SK-N-MC (cell line): ENCODE measurements around the gene STK31.

Experiments used
- EZH2 ChIP-seq: fragments of 200-600 bp; sonication (generic); IDR thresholded peaks from one replicate; pipeline ENCODE4 v1.6.1; 2017; ENCODE audit warnings: antibody characterized with exemption
- FOXP2 ChIP-seq: optimal IDR thresholded peaks from 2 replicates; pipeline ENCODE3; 2011; ENCODE audit warnings: mild to moderate bottlenecking, moderate library complexity; ENCODE audit not compliant: insufficient read depth; ENCODE audit errors: extremely low read length, control extremely low read depth
- POLR2AphosphoS5 ChIP-seq: IDR thresholded peaks from 2 replicates; pipeline ENCODE4 v1.6.1; 2012; ENCODE audit warnings: mild to moderate bottlenecking, low read depth, low read length, borderline replicate concordance

- TF ChIP-seq POLR2AphosphoS5 = no peak
- TF ChIP-seq EZH2 = no peak
- TF ChIP-seq FOXP2 = no peak
Observed at GRCh38 chr7:23787272-23787671, 77.3 kb downstream of the STK31 start.
